AG09309 (cell line): Measurements from ENCODE around the gene PLA2G6.

ENCODE experiments used
- DNase-seq: peaks from one replicate; pipeline ENCODE4 v3.0.0-alpha.2; 2010; ENCODE audit warnings: low read depth
- H3K4me3 ChIP-seq: 2 replicates; pipeline ENCODE4 v1.5.1; 2011; ENCODE audit warnings: mild to moderate bottlenecking, low read depth, low read length, moderate library complexity; ENCODE audit not compliant: control insufficient read depth
- CTCF ChIP-seq: IDR thresholded peaks from 2 replicates; pipeline ENCODE4 v1.5.1; 2011; ENCODE audit warnings: mild to moderate bottlenecking, low read depth, low read length, inconsistent platforms; ENCODE audit not compliant: insufficient read depth, control insufficient read depth; ENCODE audit errors: missing control alignments

The PLA2G6 gene

GRCh38 chr22:38132136-38132535 is 49.5 kb downstream of the PLA2G6 start:
- no peak for DNase-seq
- no peak overlapping the region for H3K4me3 ChIP-seq
- TF ChIP-seq CTCF: no peak

GRCh38 chr22:38131399-38131798 is 50.2 kb downstream of the PLA2G6 start:
- no peak for TF ChIP-seq CTCF
- H3K4me3 ChIP-seq: no peak overlapping the region
- no peak for DNase-seq

DNA sequence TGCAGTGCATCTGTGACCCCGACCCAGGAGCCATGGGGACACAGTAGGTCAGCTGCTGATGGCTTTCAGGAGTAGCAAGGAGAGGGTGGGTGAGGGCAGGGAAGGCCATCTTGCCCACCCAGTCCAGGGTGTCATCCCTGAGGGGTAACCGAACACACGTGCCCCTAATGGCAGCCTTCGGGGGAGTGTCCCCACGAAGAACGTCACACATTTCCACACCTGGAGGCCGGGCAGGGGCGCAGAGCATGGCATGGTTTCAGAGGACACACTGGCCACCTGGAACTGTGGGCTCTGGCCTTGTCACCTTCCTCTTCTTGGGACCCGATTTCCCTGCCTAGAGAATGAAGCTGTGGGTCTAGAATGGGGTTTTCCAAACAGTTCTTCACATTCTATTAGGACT is 51.8 kb downstream of the PLA2G6 start:
- no peak overlapping the region for H3K4me3 ChIP-seq
- no peak for TF ChIP-seq CTCF
- no peak for DNase-seq

- no peak for DNase-seq
- H3K4me3 ChIP-seq: no peak overlapping the region
- TF ChIP-seq CTCF: no peak
These were observed 52.6 kb downstream of the PLA2G6 start for GRCh38 chr22:38129021-38129420.

DNA sequence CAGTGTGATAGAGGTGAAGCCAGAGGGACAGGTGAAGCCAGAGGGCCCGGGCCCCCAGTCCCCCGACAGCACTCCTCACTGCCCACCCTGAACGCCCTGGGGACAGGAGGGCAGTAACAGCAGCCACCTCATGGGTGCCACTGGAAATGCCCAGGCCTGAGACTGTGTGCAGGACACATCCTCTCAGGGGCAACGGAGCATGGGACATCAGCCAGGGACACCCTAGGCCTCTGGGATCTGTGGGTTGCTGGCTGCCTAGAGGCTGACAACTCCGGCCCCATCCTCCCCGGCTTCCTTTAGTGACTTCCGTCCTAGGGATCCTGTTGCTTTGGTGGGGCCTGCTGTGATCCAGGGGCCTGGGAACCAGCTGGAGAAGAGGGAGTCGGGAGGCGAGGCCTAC is 53.8 kb downstream of the PLA2G6 start:
- H3K4me3 ChIP-seq: no peak overlapping the region
- no peak for DNase-seq
- no peak for TF ChIP-seq CTCF

- no peak for TF ChIP-seq CTCF
- DNase-seq: no peak
- H3K4me3 ChIP-seq: no peak overlapping the region
These were observed 54.5 kb downstream of the PLA2G6 start for GRCh38 chr22:38126928-38127668.
